Measurements from ENCODE around the gene CHD6. TPM values are rescaled to one million over a fixed set of nuclear protein-coding genes. Genes with fewer than 3 reads are reported as not detected.

CHD6 gene
- total and polyA plus RNA-seq, 2 of the 13 experiments (the other 11 are each of a cell fraction or from before 2014, with no cell fraction given): 14.4 to 52.0 TPM

- no TSS peak for BruUV-seq (replicated peaks)
- no peak for DNase-seq (ENCODE audit: low spot score)
- CTCF ChIA-PET (ENCODE audit: low intra/inter-chr PET ratio, low total read pairs): no interaction called here
- TF ChIP-seq PTBP1 (IDR thresholded peaks at IDR 0.05; ENCODE audit: low read depth, low read length, poor library complexity, severe bottlenecking): no peak
- TF ChIP-seq BCLAF1 (IDR thresholded peaks at IDR 0.05): no peak
- TF ChIP-seq ZSCAN9 (CRISPR knock-in tag; IDR thresholded peaks at IDR 0.05; ENCODE audit: borderline replicate concordance): no peak
- no peak for TF ChIP-seq SP4 (CRISPR knock-in tag; IDR thresholded peaks at IDR 0.05)
- no peak for TF ChIP-seq ZNF446 (CRISPR knock-in tag; IDR thresholded peaks at IDR 0.05)
- no peak for TF ChIP-seq ZNF577 (CRISPR knock-in tag; IDR thresholded peaks at IDR 0.05; ENCODE audit: borderline replicate concordance, low read depth)
- no peak for TF ChIP-seq ZNF317 (CRISPR knock-in tag; IDR thresholded peaks at IDR 0.05)
- no peak for TF ChIP-seq ZNF407 (CRISPR knock-in tag; IDR thresholded peaks at IDR 0.05; ENCODE audit: not compliant biosample characterization)
- no peak for TF ChIP-seq ZNF3 (CRISPR knock-in tag; IDR thresholded peaks at IDR 0.05)
- no peak for TF ChIP-seq ZNF580 (CRISPR knock-in tag; IDR thresholded peaks at IDR 0.05; ENCODE audit: borderline replicate concordance, low read depth)
- no peak for TF ChIP-seq SP2 (CRISPR knock-in tag; IDR thresholded peaks at IDR 0.05)
- no peak for TF ChIP-seq ZNF530 (CRISPR knock-in tag; IDR thresholded peaks at IDR 0.05; ENCODE audit: low read depth)
- no peak for TF ChIP-seq ZNF282 (IDR thresholded peaks at IDR 0.05; ENCODE audit: partially characterized antibody)
Observed at GRCh38 chr20:41369673-41370072, 248.5 kb downstream of the CHD6 start.

More at GRCh38 chr20:41369673-41370072, 248.5 kb downstream of the CHD6 start:
- H2AFZ ChIP-seq (ENCODE audit: low read length): no peak overlapping the region
- intact Hi-C loops (cut with micrococcal nuclease; ENCODE audit: unreplicated experiment): no loop called here
- no peak overlapping the region for H3K4me2 ChIP-seq (ENCODE audit: low read depth, low read length)
- 30% methylated on average over 2 of the region's 2 CpGs for WGBS (ENCODE audit: low lambda C conversion rate)
- ATAC-seq: no peak
- H3K36me3 ChIP-seq (replicated peaks in 1 of 2; ENCODE audit: control insufficient read depth in 1 of 2, insufficient read depth in 2 of 2, low read length in 2 of 2): no peaks in the 10 kb centered on the region
- H3K9me3 ChIP-seq (ENCODE audit: low read length): no peaks in the 10 kb centered on the region
- no peak overlapping the region for H3K27ac ChIP-seq (ENCODE audit: extremely low read length, insufficient read depth, low read length)
- H3K9ac ChIP-seq (ENCODE audit: insufficient read depth, low read depth, low read length): no peak overlapping the region
- peaks cover 26 to 52% of the 10 kb centered on the region in 2 experiments for H3K27me3 ChIP-seq (ENCODE audit: control insufficient read depth in 1 of 2, insufficient read depth in 2 of 2, low read length in 2 of 2)
- H3K79me2 ChIP-seq (ENCODE audit: insufficient read depth, low read length): no peaks in the 10 kb centered on the region
- no peak for FAIRE-seq
- H3K4me1 ChIP-seq (ENCODE audit: insufficient read depth, low read length): peaks cover 16% of the 10 kb centered on the region
- in situ Hi-C loops (cut with HindIII; ENCODE audit: extremely low pct_ligation_motif_present, low pct_unique_long_range_greater_than_20kb): no loop called here
- no peaks in the 10 kb centered on the region for H4K20me1 ChIP-seq (ENCODE audit: insufficient read depth, low read length)
- no peak overlapping the region for H3K4me3 ChIP-seq (replicated peaks in 1 of 3; ENCODE audit: insufficient read depth in 1 of 3, low read depth in 2 of 3, low read length in 3 of 3)
- POLR2A ChIA-PET: no interaction called here

Measured in HepG2 (cell line).